HEK293 (cell line): ENCODE results near the gene PTPN12.

Experiments
- CTCF ChIP-seq: fragments of 450-650 bp; formaldehyde crosslinking; IDR thresholded peaks from 2 replicates; pipeline ENCODE4 v1.5.1; 2016; ENCODE audit warnings: missing biosample characterization, missing genetic modification characterization
- ZNF629 ChIP-seq: fragments of 450-650 bp; formaldehyde crosslinking; IDR thresholded peaks from 2 replicates; pipeline ENCODE4 v1.5.1; 2017; ENCODE audit warnings: missing biosample characterization, missing genetic modification characterization

GRCh38 chr7:77653572-77653971 lies 116.5 kb downstream of the PTPN12 start:
- TF ChIP-seq ZNF629 (tag by site-specific recombination) (no peak), CTCF (no peak)
